ENCODE data around the gene MYO1G.
"Not testable (repeated sequence)": the region's sequence is repeated elsewhere in the genome, so short reads cannot be mapped to it uniquely, and the experiment has no call there.

MYO1G gene

DNA sequence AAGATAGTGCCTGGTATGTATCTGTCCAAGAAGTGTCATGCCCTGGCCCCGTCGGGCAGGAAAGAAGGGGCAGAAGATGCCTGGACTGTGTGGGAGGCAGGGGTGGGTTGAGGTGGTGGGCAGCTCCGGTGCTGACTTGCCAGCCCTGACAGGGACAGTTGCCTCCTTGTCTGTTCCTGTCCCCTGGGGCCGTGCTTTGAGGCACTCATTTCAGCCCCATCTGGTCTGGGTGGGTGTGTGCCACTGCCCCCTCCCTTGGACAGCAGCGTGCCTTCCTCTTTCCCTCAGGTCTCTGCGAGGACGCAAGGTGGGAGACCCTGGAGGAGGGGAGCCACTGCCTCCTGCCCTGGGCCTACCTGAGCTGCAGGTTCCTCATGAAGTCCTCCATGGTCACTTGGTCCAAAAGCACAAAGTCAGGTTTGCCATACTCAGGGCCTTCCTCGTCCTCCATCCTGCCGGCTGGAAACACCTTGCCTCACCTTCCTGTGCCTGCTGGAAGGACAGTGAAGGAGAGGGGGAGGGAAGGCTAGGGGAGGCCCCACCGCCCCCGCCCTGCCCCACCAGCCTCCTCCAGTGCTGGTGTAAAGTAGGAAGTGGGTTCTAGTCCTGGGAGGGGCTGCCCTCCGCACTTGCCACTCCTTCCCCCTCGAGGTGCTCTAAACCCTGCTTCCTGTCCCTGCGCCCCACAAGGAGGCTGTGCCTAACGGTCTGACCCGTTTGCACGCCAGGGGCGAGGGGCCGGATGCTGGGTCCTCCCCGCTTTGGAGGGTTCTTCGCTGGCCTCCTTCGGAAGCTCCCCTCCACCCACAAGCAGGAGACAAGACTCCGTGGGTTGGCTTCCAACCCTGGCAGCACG is at the start of gene MYO1G:
MYO1G (minus strand) TSS at position 505 of the 856 bp plus-strand sequence; CDS start at position 451, 54 bp downstream.
- ATAC-seq (replicated peaks; ENCODE audit: extremely low read depth, poor library complexity, severe bottlenecking) (peak; percentile 85), DNase-seq (ENCODE audit: low spot score in 2 of 2) (peak; percentile 68 to 88)
- peak within 1 kb of the TSS; percentile 98 for H3K27ac Mint-ChIP-seq (ENCODE audit: low read depth)
- peak within 1 kb of the TSS; percentile 98 for H3K4me3 Mint-ChIP-seq
- H3K36me3 Mint-ChIP-seq (ENCODE audit: insufficient read depth): peaks cover 64% of the 10 kb centered on the region
- no peaks in the 10 kb centered on the region for H3K27me3 Mint-ChIP-seq
- peaks cover 65% of the 10 kb centered on the region for H3K4me1 Mint-ChIP-seq
- no peaks in the 10 kb centered on the region for H3K9me3 Mint-ChIP-seq

DNA sequence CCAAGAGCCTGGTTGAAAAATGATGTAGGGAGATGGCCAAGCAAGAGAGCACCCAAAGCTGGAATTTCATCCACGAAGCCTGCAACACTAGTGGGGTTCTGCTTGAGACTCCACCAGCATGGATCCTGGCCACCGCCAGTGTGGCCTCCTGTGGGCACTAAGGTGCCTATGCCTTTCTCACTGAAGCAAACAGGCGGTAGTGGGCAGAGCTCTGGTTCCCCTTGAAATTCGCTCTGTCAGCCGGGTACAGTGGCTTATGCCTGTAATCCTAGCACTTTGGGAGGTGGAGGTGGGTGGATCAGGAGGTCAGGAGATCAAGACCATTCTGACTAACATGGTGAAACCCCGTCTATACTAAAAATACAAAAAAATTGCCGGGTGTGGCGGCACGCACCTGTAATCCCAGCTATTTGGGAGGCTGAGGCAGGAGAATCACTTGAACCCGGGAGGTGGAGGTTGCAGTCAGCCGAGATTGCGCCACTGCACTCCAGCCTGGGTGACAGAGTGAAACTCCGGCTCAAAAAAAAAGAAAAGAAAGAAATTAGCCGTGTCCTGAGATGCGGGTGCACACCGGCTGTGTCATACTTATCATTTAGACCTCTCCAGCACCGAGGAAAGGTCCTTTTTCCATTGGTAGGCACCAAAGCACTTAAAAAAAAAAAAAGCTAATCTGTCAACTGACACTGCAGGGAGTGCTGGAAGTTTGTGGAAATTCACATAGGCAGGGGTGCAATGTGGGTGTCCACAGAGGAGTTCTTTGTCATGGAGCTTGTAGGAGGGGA is 49.5 kb upstream of the MYO1G start:
- DNase-seq (ENCODE audit: low spot score in 2 of 2) (no peak), ATAC-seq (replicated peaks; ENCODE audit: extremely low read depth, poor library complexity, severe bottlenecking) (no peak)
- Mint-ChIP-seq H3K9me3 (no peaks in the 10 kb centered on the region), H3K27ac (ENCODE audit: low read depth) (peak overlapping the region; percentile 85), H3K4me1 (peaks cover 67% of the 10 kb centered on the region), H3K27me3 (no peaks in the 10 kb centered on the region), H3K36me3 (ENCODE audit: insufficient read depth) (peaks cover 29% of the 10 kb centered on the region), H3K4me3 (peak overlapping the region; percentile 85)

DNA sequence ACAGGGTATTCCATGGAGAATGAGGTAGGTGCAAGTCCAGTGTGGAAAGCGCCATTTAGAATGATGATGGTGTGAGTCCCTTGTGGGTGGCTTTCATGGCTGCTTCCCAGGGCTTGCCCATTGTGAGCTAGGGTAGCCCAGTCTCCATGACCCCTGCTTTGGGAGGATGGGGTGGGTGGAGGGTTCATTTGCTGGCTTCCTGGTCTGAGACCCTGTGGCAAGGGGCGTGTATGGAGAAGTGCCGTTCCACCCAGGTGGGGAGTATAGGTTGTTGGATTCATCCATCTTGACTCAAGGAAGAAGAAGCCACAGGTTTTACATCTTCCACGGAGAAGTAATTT is 48.9 kb upstream of the MYO1G start:
- peaks cover 26% of the 10 kb centered on the region for H3K36me3 Mint-ChIP-seq (ENCODE audit: insufficient read depth)
- DNase-seq (ENCODE audit: low spot score in 2 of 2) (no peak), ATAC-seq (replicated peaks; ENCODE audit: extremely low read depth, poor library complexity, severe bottlenecking) (no peak)
- H3K9me3 Mint-ChIP-seq: no peaks in the 10 kb centered on the region
- peak overlapping the region; percentile 85 for H3K27ac Mint-ChIP-seq (ENCODE audit: low read depth)
- H3K27me3 Mint-ChIP-seq: no peaks in the 10 kb centered on the region
- H3K4me1 Mint-ChIP-seq: peaks cover 61% of the 10 kb centered on the region
- peak overlapping the region; percentile 85 for H3K4me3 Mint-ChIP-seq

DNA sequence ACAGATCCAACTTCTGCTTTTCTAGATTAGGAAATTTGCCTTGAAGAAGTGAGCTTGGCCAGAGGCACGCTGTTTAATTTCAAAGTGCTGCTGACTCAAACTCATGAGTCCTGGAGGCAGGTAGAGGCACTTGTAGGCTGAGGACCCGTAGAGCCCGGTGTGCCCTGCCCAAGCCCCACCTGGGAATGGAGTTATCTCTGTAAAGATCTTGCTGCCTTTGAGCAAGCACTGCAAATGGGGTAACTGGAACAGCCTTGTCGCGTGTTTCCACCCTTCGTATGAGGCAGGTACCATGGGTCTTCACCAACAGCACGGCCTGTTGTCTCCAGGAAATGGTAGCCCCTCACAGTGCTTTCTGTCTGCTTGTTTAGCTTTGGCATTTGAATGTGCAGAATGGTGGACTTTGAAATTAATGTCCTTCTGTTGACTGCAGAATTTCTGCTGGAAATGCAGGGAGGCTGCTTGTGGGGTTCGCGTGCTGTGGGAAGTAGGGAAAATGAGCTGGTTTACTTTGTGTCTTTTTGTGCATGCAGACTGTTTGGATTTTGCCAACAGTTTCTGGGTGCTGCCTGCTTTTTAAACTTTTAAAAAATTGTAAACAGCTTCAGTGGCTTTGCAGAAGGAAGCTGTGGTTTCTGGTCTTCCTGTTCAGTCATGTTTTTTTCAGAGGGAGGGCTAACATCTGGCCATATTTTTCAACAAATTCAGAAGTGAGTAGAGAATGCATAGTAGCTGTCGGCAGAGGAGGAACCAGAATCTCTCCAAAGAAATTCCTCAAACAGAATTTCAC is 48.4 kb upstream of the MYO1G start:
- Mint-ChIP-seq H3K9me3 (no peaks in the 10 kb centered on the region), H3K4me1 (peaks cover 56% of the 10 kb centered on the region), H3K36me3 (ENCODE audit: insufficient read depth) (peaks cover 23% of the 10 kb centered on the region)

DNA sequence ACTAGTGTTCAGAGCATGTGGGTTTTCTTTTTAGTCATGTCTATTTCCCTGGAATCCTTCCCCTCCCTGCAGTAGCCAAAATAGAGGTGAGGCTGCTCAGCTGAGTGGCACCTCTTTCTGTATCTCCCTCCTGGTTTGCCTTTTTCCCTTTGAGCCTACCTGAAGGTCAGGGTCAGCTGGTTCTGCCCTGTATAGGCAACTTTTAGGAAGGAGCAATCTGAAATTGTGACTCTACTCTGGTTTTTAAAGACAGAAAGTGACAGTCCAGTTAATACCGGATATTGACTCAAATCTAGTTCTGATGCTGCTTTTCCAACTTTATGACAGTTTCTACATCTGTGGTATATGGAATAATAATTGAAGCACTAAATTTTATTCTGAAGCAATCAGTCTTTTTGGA is 47.2 kb upstream of the MYO1G start:
- no peaks in the 10 kb centered on the region for H3K9me3 Mint-ChIP-seq
- ATAC-seq (replicated peaks; ENCODE audit: extremely low read depth, poor library complexity, severe bottlenecking): no peak
- peak overlapping the region; percentile 86 for H3K27ac Mint-ChIP-seq (ENCODE audit: low read depth)
- H3K36me3 Mint-ChIP-seq (ENCODE audit: insufficient read depth): peaks cover 17% of the 10 kb centered on the region
- H3K27me3 Mint-ChIP-seq: no peaks in the 10 kb centered on the region
- peak overlapping the region; percentile 50 for H3K4me3 Mint-ChIP-seq
- no peak for DNase-seq (ENCODE audit: low spot score in 2 of 2)
- peaks cover 60% of the 10 kb centered on the region for H3K4me1 Mint-ChIP-seq

More for the DNA sequence above, 48.4 kb upstream of the MYO1G start:
- peak; percentile 76 for ATAC-seq (replicated peaks; ENCODE audit: extremely low read depth, poor library complexity, severe bottlenecking)
- H3K4me3 Mint-ChIP-seq: peak overlapping the region; percentile 85
- peak overlapping the region; percentile 85 for H3K27ac Mint-ChIP-seq (ENCODE audit: low read depth)
- DNase-seq (ENCODE audit: low spot score in 2 of 2): no peak
- no peaks in the 10 kb centered on the region for H3K27me3 Mint-ChIP-seq

DNA sequence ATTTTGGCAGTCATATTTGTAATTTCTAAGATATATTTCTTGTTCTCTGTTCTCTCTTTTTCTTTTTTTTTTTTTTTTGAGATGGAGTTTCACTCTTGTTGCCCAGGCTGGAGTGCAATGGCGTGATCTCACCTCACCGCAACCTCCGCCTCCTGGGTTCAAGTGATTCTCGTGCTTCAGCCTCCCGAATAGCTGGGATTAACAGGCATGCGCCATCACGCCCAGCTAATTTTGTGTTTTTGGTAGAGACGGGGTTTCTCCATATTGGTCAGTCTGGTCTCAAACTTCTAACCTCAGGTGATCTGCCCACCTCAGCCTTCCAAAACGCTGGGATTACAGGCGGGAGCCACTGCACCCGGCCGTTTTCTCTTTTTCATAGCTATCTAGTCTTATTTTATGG is 46.7 kb upstream of the MYO1G start:
- H3K9me3 Mint-ChIP-seq; DNase-seq (ENCODE audit: low spot score in 2 of 2); ATAC-seq (replicated peaks; ENCODE audit: extremely low read depth, poor library complexity, severe bottlenecking); H3K27me3 Mint-ChIP-seq: not testable (repeated sequence)
- Mint-ChIP-seq H3K4me1 (peaks cover 64% of the 10 kb centered on the region), H3K36me3 (ENCODE audit: insufficient read depth) (peaks cover 17% of the 10 kb centered on the region), H3K27ac (ENCODE audit: low read depth) (peak overlapping the region; percentile 86), H3K4me3 (peak overlapping the region; percentile 50)

DNA sequence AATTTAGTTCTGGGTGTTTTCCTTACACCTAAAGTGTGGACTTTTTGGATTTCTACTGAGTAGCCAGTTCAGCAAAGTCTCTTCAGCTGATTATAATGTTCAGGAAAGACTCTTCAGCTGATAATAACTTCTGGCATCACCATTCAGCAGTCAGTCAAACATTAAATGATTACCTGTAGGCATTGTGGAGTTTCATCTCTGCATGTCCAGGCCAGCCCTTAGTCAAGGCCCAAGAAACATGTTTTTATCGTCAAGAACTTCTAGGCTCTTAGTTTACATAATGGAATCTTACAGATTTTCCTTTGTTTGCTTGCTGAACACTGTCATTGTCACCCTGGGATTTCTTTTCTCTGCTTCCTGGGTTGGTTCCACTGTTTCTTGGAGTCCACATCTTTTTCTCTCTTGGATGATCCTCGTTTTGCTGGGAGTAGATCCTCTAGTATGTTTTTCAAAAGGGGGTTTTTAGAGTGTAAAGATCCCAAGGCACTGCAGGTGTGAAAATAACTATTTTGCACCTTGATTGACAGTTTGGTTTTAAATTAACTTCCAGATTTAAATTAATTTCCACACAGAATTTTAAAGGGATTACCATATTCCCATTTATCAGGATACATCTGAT is 45.4 kb upstream of the MYO1G start:
- no peaks in the 10 kb centered on the region for H3K9me3 Mint-ChIP-seq
- peak overlapping the region; percentile 32 for H3K27ac Mint-ChIP-seq (ENCODE audit: low read depth)
- ATAC-seq (replicated peaks; ENCODE audit: extremely low read depth, poor library complexity, severe bottlenecking): no peak
- peaks cover 60% of the 10 kb centered on the region for H3K4me1 Mint-ChIP-seq
- peaks cover 13% of the 10 kb centered on the region for H3K36me3 Mint-ChIP-seq (ENCODE audit: insufficient read depth)
- no peak for DNase-seq (ENCODE audit: low spot score in 2 of 2)
- H3K27me3 Mint-ChIP-seq: no peaks in the 10 kb centered on the region
- no peak overlapping the region for H3K4me3 Mint-ChIP-seq

DNA sequence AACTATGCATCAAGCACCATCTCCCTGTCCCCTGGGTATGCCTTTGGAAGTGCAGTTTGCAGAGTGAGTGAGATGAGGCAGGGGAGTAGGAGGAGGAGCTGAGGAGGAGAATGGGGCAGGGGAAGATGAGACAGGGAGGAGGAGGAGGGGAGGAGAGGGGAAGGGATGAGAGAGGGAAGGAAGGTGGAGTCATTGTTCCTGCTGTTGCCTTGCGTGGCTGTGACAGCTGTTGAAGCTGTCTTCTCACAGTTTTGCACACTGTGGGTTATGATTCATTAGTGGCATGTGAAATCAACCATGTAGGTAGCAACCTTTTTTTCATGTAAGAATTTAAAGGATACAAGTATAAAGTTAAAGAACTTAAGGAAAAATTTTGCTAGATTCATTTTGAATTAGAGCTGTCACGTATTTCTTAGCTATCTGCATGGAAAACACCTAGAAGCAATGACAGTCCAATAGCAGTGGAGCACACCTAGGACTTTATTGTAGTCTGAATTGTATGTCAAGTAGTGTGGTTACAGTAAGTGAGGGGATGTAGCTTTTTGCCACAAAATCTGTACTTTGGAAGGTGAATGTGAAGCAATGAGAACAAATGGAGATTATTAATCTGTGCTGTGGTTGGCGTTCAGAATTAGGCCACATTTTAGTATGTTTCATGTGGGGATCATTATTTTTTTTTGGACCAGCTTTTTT is 42.9 kb upstream of the MYO1G start:
- Mint-ChIP-seq H3K27me3 (no peaks in the 10 kb centered on the region), H3K4me1 (peaks cover 42% of the 10 kb centered on the region), H3K36me3 (ENCODE audit: insufficient read depth) (peaks cover 6% of the 10 kb centered on the region), H3K9me3 (no peaks in the 10 kb centered on the region), H3K4me3 (no peak overlapping the region), H3K27ac (ENCODE audit: low read depth) (peak overlapping the region; percentile 60)
- ATAC-seq (replicated peaks; ENCODE audit: extremely low read depth, poor library complexity, severe bottlenecking) (peak; percentile 56), DNase-seq (ENCODE audit: low spot score in 2 of 2) (no peak)

DNA sequence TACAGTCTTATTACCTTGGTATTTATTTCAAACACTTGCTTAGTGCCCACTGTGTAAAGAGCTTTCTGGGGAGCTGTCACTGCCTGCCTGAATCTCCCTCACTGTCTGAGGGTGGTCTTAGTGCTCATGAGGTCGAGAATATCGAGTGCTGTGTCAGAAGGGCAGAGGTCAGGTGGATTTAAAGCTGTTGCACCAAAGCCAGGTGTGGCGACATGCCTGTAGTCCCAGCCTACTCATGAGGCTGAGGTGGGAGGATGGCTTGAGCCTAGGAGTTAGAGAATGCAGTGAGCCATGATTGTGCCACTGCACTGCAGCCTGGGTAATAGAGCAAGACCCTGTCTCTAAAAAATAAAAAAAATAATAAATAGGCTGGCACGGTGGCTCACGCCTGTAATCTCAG is 42.1 kb upstream of the MYO1G start:
- Mint-ChIP-seq H3K4me3 (no peak overlapping the region), H3K27ac (ENCODE audit: low read depth) (no peak overlapping the region), H3K4me1 (peaks cover 36% of the 10 kb centered on the region), H3K36me3 (ENCODE audit: insufficient read depth) (peaks cover 6% of the 10 kb centered on the region), H3K27me3 (no peaks in the 10 kb centered on the region), H3K9me3 (no peaks in the 10 kb centered on the region)
- DNase-seq (ENCODE audit: low spot score in 2 of 2) (no peak), ATAC-seq (replicated peaks; ENCODE audit: extremely low read depth, poor library complexity, severe bottlenecking) (no peak)

DNA sequence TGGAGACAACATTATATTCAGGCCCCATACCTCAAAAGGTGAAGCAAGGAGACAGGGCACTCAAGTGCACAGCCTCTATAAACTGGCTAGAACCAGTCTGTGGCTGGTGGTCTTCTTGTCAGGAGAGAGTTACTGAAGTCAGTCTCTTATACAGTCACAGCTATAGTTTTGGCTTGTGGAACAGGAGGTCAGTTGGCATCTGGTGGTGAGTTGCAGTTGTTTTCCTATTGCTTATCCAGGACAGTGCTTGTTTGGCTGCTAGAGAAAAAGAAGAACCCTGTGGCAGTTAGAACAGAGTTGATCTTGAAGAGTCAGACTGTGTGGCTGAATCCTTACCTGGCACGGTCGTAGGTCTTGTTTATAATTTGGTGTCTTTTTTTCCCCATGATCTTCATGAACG is 38.4 kb upstream of the MYO1G start:
- Mint-ChIP-seq H3K27ac (ENCODE audit: low read depth) (no peak overlapping the region), H3K4me1 (peaks cover 42% of the 10 kb centered on the region), H3K4me3 (no peak overlapping the region), H3K36me3 (ENCODE audit: insufficient read depth) (peaks cover 3% of the 10 kb centered on the region), H3K27me3 (no peaks in the 10 kb centered on the region), H3K9me3 (no peaks in the 10 kb centered on the region)
- no peak for DNase-seq (ENCODE audit: low spot score in 2 of 2)
- ATAC-seq (replicated peaks; ENCODE audit: extremely low read depth, poor library complexity, severe bottlenecking): no peak

DNA sequence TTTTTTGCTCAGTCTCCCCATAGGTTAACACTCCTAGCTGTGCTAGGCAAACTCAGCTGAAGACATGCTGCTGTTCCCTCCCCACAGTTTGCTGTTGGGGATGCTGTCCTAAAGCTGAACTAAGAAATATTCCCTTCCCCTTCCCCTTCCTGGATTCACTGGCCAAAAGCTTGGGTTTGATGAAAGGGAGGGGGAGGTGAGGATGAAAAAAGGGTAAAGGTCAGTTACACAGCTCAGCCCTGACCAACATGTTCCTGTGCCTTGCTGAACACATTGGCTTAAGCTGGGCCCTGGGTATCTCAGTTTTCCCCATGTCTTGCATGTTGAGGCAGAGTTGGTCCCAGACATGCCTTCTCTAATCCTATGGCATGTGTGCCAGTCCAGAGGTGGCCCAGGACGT is 36.5 kb upstream of the MYO1G start:
- H3K4me1 Mint-ChIP-seq: peaks cover 29% of the 10 kb centered on the region

More for the DNA sequence above, 36.5 kb upstream of the MYO1G start:
- ATAC-seq (replicated peaks; ENCODE audit: extremely low read depth, poor library complexity, severe bottlenecking) (no peak), DNase-seq (ENCODE audit: low spot score in 2 of 2) (no peak)
- Mint-ChIP-seq H3K9me3 (no peaks in the 10 kb centered on the region), H3K4me3 (no peak overlapping the region), H3K27me3 (no peaks in the 10 kb centered on the region), H3K36me3 (ENCODE audit: insufficient read depth) (peaks cover 6% of the 10 kb centered on the region), H3K27ac (ENCODE audit: low read depth) (peak overlapping the region; percentile 46)
